AG09319 (cell line): ENCODE results near the gene KIF13A.

ENCODE experiments used
- DNase-seq: peaks from one replicate; pipeline ENCODE4 v3.0.0-alpha.2; 2010; ENCODE audit warnings: low read depth; ENCODE audit errors: extremely low read depth
- TF ChIP-seq, protein P1 (sequence below): IDR thresholded peaks from 2 replicates; pipeline ENCODE4 v1.5.1; 2011; ENCODE audit warnings: low read depth, mild to moderate bottlenecking, inconsistent platforms, low read length, moderate library complexity

The KIF13A gene

DNA sequence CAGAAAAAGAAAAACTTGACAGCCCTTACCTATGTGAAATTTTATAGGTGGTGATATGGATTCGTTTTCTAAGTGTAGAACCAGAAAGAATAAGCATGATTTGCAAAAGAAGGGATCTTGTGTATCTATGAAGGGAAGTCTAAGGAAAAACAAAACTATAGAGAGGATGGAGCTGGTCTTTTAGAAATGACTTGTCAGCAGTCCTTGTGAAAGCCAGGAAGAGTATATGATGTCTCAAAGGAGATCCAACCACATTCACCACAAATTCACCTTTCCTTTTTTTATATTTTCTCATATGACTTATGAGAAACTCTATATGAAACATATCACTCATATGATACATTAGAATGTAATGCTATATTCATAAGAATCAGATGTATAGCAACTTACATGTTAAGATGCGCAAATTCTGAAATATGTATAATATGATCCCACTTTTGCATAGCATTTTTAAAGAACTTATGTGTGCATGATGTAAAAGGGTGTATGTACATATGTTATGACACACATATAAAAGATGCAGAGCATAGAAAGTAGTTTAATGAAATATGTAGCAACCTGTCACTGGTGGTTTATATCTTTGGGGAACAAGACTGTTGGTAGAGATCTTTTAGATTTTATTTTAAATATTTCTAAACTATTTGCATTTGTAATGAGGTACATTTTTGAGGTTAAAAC, 188.8 kb downstream of the KIF13A start:
- TF ChIP-seq, protein P1, sequence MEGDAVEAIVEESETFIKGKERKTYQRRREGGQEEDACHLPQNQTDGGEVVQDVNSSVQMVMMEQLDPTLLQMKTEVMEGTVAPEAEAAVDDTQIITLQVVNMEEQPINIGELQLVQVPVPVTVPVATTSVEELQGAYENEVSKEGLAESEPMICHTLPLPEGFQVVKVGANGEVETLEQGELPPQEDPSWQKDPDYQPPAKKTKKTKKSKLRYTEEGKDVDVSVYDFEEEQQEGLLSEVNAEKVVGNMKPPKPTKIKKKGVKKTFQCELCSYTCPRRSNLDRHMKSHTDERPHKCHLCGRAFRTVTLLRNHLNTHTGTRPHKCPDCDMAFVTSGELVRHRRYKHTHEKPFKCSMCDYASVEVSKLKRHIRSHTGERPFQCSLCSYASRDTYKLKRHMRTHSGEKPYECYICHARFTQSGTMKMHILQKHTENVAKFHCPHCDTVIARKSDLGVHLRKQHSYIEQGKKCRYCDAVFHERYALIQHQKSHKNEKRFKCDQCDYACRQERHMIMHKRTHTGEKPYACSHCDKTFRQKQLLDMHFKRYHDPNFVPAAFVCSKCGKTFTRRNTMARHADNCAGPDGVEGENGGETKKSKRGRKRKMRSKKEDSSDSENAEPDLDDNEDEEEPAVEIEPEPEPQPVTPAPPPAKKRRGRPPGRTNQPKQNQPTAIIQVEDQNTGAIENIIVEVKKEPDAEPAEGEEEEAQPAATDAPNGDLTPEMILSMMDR, result no peak
- DNase-seq, result no peak

DNA sequence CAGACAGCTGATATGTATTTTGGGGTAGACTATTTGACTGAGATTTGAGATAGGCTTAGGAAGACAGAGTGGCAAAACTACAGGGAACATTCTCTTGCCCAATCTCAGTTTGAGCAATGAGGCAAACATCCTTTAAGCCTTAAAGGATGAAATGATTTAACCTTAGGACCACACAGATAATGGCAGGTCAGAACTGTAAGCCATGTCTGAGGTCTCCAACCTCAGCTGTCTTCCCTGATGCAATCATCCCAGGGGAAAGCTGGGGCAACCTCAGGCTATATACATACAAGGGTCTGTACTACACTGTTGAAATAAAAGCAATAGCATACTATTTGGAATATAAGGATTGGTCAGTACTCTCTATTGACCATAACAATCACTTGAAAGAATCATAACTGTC, 196.9 kb downstream of the KIF13A start:
- no peak for DNase-seq
- TF ChIP-seq, protein P1, result no peak

DNA sequence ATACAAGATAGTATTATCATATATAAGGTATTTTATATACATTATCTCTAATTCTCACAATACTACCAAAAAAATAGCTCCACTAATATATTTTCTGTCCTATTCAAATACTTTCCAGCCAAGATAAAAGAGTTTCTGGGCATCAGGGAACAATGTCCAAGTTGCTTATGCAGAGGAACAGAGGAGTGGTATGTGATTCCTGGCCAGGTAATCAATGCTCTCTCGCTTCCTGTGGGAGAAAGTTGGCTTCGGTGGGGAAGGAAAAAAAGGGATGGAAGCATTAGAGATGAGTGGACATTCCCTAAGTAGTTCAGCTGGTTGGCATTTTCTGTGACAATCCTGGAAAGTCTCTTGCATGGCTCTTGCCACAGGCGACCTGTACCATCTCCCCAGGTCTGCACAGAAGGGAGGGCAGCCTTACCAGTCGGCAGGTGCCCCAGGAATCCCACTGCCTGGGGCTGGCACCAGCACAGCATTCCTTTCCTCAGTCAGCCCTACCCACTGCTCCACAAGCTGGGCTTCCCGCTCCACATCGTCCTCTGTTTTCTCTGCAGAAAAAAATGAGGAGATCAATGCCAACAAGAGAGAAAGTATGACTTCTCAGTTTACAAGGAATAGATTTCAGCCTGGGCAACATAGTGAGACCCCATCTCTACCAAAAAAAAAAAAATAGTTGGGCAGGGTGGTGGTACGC, 202.2 kb downstream of the KIF13A start:
- TF ChIP-seq, protein P1, result no peak
- DNase-seq, result no peak

DNA sequence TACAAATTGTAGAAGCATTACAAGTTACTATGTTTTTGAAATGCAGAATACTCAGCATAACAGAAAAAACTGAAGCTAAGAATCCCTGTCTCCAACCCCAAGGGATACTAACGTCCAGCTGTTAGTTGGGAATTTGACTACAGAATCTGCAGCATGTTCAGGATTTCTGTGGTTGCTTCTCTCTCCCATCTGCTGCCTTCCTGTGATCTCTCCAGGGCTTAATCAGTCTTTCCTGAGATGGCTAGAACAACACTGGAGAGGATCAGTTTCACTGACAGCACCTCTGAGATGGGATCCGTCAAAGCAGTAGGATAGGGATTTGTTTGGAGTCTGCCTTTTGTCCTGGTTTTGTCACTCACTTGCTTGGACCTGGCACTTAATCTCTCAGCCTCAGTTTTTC, 207.4 kb downstream of the KIF13A start:
- TF ChIP-seq, protein P1, result no peak
- no peak for DNase-seq

DNA sequence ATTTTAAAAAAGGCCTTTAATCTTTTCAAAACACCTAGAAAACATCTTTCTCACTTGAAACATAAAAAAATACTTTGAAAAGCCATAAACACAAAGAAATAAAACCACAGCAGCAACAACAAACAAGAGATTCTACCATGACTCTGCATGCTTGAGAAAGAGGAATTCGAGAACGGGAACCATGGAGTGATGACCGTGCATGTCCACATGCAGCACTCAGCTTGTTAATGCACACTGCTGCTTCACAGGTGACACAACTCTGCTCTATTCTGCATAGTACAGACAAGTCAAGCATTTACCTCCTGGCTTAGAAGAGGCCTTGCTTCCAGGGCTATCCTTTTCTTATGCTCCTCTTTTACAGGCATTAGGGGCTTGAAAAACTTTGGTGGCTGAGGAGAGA, 215.8 kb downstream of the KIF13A start:
- no peak for DNase-seq
- TF ChIP-seq, protein P1, result no peak

DNA sequence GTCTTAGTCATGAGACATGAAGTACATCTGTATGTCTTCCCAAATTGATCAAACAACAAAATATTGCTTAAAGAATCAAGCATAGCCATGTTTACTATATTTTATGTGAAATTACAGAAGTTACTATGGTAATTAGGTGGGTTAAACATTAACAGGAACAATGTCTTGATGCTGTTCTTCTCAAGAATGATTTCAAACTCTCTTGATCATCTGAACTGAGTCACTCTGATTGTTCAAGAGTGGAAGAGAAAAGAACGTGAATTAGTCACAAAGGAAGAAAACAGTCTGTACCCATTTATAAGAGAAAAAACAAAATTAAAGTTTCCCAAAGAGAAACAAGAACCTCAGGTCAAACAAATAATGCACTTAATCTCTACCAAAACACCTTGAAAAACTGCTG, 218.6 kb downstream of the KIF13A start:
- TF ChIP-seq, protein P1, result no peak
- no peak for DNase-seq

DNA sequence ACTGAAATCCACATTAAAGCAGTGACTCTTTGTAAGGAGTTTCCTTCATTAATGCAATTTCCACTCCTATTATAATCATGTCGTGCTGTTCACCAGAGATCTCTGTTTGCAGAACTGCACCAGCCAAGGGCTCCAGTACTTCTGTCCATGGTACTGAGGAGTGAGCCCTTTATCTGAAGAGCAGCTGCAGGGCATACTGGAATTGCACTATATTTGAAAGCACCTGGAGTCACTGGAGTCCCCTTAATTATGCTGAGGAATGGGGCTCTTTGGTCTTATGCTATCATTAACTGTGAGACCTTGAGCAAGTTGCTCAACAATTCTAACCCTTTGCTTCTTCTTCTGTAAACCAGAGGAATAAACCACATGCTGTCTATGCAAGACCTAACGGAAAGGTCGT, 219.0 kb downstream of the KIF13A start:
- DNase-seq, result no peak
- TF ChIP-seq, protein P1, result no peak
